SK-N-SH treated with all-trans-retinoic acid at 6 μM for 48 hours (cell line): ENCODE data around the gene TSPYL4.

Experiments
- BACH2 ChIP-seq: fragments of 250-450 bp; sonication (Bioruptor Pico); IDR thresholded peaks from 2 replicates; pipeline ENCODE4 v1.9.0; 2021; ENCODE audit warnings: mild to moderate bottlenecking, borderline replicate concordance
- GLIS3 ChIP-seq: fragments of 250-450 bp; sonication (Bioruptor Pico); IDR thresholded peaks from 2 replicates; pipeline ENCODE4 v1.5.0; 2020; ENCODE audit warnings: mild to moderate bottlenecking, moderate library complexity
- SNAI2 ChIP-seq: fragments of 250-450 bp; sonication (Bioruptor Pico); IDR thresholded peaks from 2 replicates; pipeline ENCODE4 v1.5.0; 2020; ENCODE audit warnings: mild to moderate bottlenecking, moderate library complexity
- TOX ChIP-seq: fragments of 250-450 bp; sonication (Bioruptor Pico); IDR thresholded peaks from 2 replicates; pipeline ENCODE4 v1.8.0; 2021; ENCODE audit warnings: mild to moderate bottlenecking, moderate library complexity, borderline replicate concordance
- ZFP30 ChIP-seq: fragments of 450-650 bp; formaldehyde crosslinking; IDR thresholded peaks from 2 replicates; pipeline ENCODE4 v1.5.0; 2022; ENCODE audit warnings: mild to moderate bottlenecking, moderate library complexity
- ZNF8 ChIP-seq: fragments of 450-650 bp; formaldehyde crosslinking; IDR thresholded peaks from 2 replicates; pipeline ENCODE4 v1.5.0; 2020; ENCODE audit warnings: mild to moderate bottlenecking, moderate library complexity
- TF ChIP-seq, protein P1 (sequence below): fragments of 250-450 bp; sonication (Bioruptor Pico); IDR thresholded peaks from 2 replicates; pipeline ENCODE4 v1.5.1; 2020; ENCODE audit warnings: low read depth, mild to moderate bottlenecking, moderate library complexity
- TF ChIP-seq, protein P2 (sequence below): fragments of 250-450 bp; sonication (Bioruptor Pico); IDR thresholded peaks from 2 replicates; pipeline ENCODE4 v1.8.0; 2020; ENCODE audit warnings: mild to moderate bottlenecking, moderate library complexity, borderline replicate concordance

DNA sequence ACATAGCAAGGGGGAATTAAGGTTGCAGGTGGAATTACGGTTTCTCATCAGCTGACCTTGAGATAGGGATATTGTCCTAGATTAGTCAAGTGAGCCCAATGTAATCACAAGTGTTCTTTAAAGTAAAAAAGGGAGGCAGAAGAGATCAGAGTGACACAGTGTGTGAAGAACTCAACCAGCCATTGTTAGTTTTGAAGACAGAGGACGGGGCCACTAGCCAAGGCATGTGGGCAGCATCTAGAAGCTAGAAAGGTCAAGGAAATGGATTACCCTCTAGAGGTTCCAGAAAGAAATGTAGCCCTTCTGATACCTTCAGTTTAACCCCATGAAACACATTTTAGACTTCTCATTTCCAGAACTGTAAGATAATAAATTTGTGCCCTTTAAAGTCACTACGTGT lies 44.4 kb upstream of the TSPYL4 start:
- TF ChIP-seq ZFP30 (CRISPR knock-in tag) (no peak), SNAI2 (CRISPR knock-in tag) (no peak), ZNF8 (CRISPR knock-in tag) (no peak), TOX (no peak), BACH2 (CRISPR knock-in tag) (no peak), GLIS3 (no peak)
- TF ChIP-seq, protein P1, sequence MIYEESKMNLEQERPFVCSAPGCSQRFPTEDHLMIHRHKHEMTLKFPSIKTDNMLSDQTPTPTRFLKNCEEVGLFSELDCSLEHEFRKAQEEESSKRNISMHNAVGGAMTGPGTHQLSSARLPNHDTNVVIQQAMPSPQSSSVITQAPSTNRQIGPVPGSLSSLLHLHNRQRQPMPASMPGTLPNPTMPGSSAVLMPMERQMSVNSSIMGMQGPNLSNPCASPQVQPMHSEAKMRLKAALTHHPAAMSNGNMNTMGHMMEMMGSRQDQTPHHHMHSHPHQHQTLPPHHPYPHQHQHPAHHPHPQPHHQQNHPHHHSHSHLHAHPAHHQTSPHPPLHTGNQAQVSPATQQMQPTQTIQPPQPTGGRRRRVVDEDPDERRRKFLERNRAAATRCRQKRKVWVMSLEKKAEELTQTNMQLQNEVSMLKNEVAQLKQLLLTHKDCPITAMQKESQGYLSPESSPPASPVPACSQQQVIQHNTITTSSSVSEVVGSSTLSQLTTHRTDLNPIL (CRISPR knock-in tag) = no peak
- TF ChIP-seq, protein P2, sequence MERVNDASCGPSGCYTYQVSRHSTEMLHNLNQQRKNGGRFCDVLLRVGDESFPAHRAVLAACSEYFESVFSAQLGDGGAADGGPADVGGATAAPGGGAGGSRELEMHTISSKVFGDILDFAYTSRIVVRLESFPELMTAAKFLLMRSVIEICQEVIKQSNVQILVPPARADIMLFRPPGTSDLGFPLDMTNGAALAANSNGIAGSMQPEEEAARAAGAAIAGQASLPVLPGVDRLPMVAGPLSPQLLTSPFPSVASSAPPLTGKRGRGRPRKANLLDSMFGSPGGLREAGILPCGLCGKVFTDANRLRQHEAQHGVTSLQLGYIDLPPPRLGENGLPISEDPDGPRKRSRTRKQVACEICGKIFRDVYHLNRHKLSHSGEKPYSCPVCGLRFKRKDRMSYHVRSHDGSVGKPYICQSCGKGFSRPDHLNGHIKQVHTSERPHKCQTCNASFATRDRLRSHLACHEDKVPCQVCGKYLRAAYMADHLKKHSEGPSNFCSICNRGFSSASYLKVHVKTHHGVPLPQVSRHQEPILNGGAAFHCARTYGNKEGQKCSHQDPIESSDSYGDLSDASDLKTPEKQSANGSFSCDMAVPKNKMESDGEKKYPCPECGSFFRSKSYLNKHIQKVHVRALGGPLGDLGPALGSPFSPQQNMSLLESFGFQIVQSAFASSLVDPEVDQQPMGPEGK (CRISPR knock-in tag) = no peak
